NCI-H2196 (cell line): ENCODE results near the gene GIMAP8.
"Not testable (repeated sequence)": the region's sequence is repeated elsewhere in the genome, so short reads cannot be mapped to it uniquely, and the experiment has no call there.

Source experiments
- DNase-seq: peaks from one replicate; lab custom pipeline; 2025; ENCODE audit not compliant: unreplicated experiment; lab: John Stamatoyannopoulos, UW

GIMAP8 gene

DNA sequence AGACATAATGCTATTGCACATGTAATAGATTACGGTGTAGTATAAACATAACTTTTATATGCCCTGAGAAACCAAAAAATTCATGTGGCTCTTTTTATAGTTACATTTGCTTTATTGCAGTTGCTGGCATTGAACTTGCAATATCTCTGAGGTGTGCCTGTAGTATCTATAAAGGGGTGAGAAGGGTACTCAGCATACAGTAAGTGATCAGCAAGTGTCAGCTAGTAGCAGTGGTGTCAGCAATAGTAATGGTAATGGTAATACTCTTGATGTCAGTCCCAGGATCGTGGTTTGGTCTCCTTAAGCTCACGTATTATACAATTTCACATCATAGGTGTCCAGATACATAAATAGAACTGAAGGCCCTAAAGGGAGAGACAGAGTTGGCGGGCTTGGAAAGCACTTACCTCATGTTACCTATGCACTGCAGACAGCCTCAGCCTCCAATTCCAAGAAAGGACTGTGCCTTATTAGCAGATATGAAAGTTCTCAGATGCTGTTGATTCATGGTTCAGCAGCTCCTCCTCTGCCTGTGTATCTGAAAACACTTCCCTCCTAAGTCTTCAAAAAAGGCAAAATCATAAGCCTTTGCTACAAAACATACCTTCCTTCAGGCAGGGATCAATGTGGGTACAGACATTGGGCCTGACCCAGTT, 57.6 kb downstream of the GIMAP8 start:
- DNase-seq: no peak

DNA sequence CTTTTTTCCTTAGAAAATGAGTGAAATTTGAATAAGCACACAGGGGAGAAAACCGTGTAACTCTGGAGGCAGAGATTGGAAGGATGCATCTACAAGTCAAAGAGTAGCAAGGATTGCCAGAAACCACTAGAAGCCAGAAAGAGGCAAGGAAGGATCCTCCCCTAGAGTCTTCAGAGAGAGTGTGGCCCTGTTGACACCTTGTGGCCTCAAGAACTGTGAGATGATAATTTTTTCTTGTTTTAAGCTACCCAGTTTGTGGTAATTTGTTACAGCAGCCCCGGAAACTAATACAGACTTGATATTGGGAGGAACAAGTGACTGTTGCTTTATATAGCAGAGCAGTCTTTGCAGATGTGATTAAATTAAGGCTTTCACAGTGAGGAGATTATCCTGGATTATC, 60.6 kb downstream of the GIMAP8 start:
- DNase-seq: no peak

DNA sequence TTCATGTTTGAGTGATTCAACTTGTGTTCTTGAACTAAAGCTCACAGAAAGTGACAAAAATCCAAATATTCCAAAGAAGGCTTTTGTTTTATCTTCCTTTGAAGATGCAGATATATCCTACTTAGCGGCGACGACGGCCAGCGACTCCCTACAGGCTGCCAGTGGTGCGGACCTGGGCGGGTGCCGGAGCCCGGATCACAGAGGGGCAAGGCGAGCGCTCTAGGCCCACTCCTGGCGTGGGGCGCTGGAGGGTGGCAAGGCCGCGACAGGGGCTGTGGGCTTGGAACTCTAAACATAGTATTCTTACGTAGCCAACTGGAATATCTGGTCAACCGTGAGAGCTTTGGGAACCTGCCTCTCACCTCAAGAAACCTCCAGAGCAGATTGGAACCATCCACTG, 63.3 kb downstream of the GIMAP8 start:
- no peak for DNase-seq

DNA sequence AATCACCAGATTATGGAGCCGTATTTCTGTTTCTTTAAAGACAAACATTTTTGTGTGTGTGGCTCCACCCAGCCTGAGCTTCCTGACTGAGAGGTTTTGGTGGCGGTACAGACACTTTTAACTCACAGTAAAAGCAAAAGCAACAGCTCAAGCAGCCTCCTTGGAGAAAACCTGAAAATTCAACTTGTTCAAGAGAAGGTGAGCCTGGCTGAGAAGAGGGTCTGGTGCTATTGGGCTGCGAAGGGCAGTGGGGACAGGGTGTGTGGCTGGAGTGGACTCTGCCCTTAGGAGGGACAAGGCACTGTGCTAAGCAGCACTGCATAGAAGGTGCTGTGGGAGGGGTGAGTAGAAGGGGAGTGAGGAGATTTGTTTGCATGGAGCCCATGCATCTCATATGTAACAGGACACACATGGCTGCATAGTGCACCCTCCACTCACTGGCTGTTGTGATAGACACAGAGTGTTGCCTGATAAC, 64.4 kb downstream of the GIMAP8 start, which contains the start of gene GIMAP7:
TSS of gene GIMAP7 (plus strand) at position 125 of the 475 bp plus-strand sequence. CDS start 5,103 bp downstream, outside the sequence.
- DNase-seq: no peak

DNA sequence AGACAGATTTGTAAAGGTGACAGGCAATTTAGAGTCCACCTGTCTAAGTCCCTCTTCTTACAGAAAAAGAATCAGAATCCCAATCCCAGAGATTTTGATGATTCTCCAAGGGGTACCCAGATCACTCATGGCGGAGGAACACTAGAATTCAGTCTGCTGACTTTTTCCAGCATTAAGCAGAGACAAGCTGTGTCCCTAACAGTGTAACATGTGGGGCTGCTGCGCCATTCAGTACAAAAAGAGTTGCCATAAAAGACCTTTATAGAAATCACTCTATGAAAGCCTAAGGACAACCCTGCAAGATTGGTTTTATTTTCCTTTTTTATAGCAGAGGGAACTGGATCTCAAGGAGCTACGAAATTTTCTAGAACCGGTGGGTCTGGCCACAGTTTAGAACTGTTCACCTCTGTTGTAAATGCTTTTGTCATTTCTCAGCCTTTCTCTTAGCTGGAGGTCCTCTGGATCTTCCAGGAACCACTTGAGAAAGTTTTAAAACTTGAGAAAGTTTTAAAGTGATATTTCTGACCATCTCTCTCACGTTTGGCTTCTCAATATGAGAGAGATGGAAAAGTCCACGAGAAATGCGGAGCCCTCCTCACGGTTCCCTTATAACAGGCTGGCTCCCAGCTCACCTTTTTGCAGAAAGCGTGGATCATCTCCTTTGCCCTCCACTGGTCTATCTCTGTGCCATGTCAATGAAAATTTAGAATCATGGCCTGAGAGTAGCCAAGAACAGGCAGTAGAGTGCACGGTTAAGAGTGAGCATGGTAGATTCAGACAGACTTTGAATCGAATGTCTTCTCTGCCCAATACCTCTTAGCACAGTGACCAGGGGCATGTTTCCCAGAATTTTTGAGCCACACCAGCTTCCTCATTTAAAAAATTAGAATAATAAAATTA, 65.1 kb downstream of the GIMAP8 start:
- no peak for DNase-seq

DNA sequence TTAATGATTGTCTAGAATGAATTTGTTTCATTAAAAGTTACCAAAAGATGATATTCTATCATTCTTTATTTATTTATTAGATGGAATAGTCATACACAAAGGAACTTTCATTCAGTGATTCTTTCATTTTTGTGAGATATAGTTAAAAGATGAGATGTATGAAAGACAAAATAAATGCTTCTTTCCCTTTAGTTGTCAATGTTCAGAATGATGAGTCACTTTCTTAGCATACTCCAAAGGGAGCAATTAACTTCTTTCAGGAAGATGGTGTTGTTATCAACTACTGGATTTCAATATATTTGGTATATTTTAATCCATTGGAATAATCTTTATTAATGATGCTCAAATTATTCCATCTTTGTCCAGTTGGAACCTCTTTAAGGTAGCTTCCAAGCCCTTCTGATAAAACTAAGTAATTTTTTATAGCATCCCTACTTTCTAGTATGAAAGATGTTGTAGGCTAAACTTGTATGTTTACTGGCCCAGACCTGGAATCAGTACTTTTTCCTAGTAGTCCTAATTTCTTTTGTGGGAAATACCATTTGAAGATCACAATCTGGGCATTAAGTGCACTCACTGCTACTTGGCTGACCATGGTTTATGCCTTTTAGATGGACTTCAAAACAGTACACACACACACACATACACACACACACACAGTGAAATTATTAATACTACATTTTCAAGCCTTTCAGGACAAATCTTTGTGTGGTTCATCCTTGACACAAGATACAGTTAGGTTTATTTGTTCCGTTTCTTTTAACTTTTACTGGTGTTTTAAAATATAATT, 66.7 kb downstream of the GIMAP8 start:
- no peak for DNase-seq

DNA sequence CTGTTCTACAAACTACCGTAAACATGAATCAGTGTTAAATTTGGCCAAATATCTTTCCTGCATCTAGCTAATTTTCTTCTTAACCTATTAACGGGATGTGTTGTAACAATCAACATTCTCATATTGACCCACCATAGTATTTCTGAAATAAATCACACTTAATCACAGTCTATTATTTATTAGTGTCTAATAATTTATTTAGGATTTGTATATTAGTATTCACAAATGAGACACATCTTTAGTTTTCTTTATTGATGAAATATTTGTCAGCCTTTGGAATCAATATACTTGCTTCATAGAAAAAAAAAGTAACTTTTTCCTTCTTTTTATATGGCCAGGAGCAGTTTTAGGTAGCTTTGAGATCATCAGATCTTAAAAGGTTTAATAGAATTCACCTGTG, 68.9 kb downstream of the GIMAP8 start:
- DNase-seq: no peak

DNA sequence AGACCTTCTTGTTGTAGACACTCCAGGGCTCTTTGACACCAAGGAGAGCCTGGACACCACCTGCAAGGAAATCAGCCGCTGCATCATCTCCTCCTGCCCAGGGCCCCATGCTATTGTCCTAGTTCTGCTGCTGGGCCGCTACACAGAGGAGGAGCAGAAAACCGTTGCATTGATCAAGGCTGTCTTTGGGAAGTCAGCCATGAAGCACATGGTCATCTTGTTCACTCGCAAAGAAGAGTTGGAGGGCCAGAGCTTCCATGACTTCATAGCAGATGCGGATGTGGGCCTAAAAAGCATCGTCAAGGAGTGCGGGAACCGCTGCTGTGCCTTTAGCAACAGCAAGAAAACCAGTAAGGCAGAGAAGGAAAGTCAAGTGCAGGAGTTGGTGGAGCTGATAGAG, 69.7 kb downstream of the GIMAP8 start:
- no peak for DNase-seq

DNA sequence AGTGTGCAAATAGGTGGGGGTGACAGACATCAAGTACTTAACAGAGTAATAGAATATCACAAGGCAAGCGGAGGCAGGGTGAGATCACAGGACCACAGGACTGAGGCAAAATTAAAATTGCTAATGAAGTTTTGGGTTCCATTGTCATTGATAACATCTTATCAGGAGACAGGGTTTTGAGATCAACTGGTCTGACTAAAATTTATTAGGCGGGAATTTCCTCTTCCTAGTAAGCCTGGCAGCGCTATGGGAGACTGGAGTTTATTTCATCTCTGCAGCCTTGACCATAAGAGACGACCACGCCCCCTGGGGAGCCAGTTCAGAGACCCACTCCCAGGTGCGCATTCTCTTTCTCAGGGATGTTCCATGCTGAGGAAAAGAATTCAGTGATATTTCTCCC, 72.5 kb downstream of the GIMAP8 start:
- DNase-seq: not testable (repeated sequence)

DNA sequence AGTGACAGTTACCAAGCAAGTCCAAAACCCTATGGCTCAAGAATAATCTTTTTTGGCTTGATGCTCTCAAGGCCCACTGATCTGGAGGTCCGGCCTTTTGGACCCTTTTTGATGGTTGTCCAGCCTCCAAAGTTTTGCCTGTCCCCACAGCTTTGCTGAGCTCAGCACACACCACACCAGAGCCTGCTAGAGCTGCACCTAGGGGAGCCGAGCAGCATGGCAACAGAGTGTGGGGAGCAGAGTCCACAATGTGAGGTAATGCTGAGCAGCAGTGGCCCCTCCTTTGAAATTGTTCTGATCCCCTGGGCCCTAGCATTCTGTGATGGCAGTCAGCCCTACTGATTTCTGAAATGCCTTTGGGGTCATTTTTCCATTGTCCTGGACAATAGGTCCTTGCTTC, 73.6 kb downstream of the GIMAP8 start:
- DNase-seq: no peak
